ENCODE measurements around the gene MIGA1.

DNA sequence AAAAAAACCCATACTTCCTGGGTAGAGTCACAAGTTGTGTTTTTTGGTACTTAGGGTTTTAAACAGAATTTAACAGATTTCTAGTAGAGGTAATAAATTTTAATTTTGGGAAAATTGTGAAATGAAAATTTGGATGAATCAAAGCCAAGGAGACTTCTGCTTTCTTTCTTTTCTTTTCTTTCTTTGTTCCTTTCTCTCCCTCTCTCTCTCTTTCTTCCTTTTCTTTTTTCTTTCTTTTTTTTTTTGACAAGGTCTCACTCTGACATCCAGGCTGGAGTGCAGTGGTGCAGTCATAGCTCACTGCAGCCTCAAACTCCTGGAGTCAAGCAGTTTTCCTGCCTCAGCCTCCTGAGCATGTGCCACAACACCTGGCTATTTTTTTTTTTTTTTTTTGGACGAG is 62.1 kb downstream of the MIGA1 start:
- TF ChIP-seq, protein P1, sequence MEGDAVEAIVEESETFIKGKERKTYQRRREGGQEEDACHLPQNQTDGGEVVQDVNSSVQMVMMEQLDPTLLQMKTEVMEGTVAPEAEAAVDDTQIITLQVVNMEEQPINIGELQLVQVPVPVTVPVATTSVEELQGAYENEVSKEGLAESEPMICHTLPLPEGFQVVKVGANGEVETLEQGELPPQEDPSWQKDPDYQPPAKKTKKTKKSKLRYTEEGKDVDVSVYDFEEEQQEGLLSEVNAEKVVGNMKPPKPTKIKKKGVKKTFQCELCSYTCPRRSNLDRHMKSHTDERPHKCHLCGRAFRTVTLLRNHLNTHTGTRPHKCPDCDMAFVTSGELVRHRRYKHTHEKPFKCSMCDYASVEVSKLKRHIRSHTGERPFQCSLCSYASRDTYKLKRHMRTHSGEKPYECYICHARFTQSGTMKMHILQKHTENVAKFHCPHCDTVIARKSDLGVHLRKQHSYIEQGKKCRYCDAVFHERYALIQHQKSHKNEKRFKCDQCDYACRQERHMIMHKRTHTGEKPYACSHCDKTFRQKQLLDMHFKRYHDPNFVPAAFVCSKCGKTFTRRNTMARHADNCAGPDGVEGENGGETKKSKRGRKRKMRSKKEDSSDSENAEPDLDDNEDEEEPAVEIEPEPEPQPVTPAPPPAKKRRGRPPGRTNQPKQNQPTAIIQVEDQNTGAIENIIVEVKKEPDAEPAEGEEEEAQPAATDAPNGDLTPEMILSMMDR (IDR thresholded peaks at IDR 0.05 in 2 of 3, conservative IDR thresholded peaks at IDR 0.05 in 1 of 3; ENCODE audit: insufficient read depth in 2 of 3, low read depth in 1 of 3, low read length in 3 of 3) = no peak
- TF ChIP-seq, protein P2, sequence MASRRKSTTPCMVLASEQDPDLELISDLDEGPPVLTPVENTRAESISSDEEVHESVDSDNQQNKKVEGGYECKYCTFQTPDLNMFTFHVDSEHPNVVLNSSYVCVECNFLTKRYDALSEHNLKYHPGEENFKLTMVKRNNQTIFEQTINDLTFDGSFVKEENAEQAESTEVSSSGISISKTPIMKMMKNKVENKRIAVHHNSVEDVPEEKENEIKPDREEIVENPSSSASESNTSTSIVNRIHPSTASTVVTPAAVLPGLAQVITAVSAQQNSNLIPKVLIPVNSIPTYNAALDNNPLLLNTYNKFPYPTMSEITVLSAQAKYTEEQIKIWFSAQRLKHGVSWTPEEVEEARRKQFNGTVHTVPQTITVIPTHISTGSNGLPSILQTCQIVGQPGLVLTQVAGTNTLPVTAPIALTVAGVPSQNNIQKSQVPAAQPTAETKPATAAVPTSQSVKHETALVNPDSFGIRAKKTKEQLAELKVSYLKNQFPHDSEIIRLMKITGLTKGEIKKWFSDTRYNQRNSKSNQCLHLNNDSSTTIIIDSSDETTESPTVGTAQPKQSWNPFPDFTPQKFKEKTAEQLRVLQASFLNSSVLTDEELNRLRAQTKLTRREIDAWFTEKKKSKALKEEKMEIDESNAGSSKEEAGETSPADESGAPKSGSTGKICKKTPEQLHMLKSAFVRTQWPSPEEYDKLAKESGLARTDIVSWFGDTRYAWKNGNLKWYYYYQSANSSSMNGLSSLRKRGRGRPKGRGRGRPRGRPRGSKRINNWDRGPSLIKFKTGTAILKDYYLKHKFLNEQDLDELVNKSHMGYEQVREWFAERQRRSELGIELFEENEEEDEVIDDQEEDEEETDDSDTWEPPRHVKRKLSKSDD (conservative IDR thresholded peaks at IDR 0.05; ENCODE audit: low read length) = no peak
- TF ChIP-seq PTBP1 (IDR thresholded peaks at IDR 0.05; ENCODE audit: low read depth, low read length) (no peak), NFE2L1 (tag; IDR thresholded peaks at IDR 0.05; ENCODE audit: borderline replicate concordance, low read depth) (no peak), CC2D1A (IDR thresholded peaks at IDR 0.05) (no peak), ZNF584 (CRISPR knock-in tag; IDR thresholded peaks at IDR 0.05; ENCODE audit: low read depth) (no peak), SRSF7 (optimal IDR thresholded peaks at IDR 0.05; ENCODE audit: low read depth, low read length) (no peak)
- TF ChIP-seq, protein P3, sequence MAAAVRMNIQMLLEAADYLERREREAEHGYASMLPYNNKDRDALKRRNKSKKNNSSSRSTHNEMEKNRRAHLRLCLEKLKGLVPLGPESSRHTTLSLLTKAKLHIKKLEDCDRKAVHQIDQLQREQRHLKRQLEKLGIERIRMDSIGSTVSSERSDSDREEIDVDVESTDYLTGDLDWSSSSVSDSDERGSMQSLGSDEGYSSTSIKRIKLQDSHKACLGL (CRISPR knock-in tag; IDR thresholded peaks at IDR 0.05; ENCODE audit: borderline replicate concordance, poor library complexity, severe bottlenecking) = no peak

All from K562 (cell line).